Measurements from ENCODE around the gene MEP1A. TPM values are rescaled to one million over a fixed set of nuclear protein-coding genes. Genes with fewer than 3 reads are reported as not detected.
A peak's percentile ranks its signal among the peaks of the same experiment; 100 is the strongest.
"Not testable (repeated sequence)": the region's sequence is repeated elsewhere in the genome, so short reads cannot be mapped to it uniquely, and the experiment has no call there.

Gene MEP1A, protein sequence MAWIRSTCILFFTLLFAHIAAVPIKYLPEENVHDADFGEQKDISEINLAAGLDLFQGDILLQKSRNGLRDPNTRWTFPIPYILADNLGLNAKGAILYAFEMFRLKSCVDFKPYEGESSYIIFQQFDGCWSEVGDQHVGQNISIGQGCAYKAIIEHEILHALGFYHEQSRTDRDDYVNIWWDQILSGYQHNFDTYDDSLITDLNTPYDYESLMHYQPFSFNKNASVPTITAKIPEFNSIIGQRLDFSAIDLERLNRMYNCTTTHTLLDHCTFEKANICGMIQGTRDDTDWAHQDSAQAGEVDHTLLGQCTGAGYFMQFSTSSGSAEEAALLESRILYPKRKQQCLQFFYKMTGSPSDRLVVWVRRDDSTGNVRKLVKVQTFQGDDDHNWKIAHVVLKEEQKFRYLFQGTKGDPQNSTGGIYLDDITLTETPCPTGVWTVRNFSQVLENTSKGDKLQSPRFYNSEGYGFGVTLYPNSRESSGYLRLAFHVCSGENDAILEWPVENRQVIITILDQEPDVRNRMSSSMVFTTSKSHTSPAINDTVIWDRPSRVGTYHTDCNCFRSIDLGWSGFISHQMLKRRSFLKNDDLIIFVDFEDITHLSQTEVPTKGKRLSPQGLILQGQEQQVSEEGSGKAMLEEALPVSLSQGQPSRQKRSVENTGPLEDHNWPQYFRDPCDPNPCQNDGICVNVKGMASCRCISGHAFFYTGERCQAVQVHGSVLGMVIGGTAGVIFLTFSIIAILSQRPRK
- total RNA-seq, result under 1 TPM in 1 of 8 experiments, not detected in 7; 0.19 TPM

DNA sequence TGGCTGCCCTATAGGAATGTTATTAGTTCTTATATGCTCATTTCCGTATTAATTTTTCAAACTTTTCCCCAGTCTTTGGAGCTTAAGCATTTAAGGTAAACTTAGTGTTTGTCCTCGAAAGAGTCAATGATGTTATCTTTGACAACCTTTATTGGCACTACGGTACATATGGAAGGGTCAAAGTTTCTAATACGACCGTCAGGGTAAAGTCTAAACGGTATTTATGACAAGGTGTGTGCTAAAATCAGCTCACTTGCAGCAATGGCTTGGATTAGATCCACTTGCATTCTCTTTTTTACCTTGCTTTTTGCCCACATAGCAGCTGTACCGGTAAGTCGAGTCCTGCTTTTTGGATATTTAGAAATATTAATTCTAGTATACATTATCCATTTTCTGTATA is at the start of gene MEP1A:
Gene MEP1A, plus strand, starts transcription at position 252 of the 400 bp plus-strand sequence. Its CDS starts 10 bp downstream, at position 262.
- WGBS, 10 experiments, result 58 to 100% (median 91%) methylated on average over 3 to 8 of the region's 8 CpGs
- in situ Hi-C loops (cut with MboI; ENCODE audit: low pct_unique_long_range_greater_than_20kb in 2 of 9, low sequenced_read_pairs in 9 of 9, unreplicated experiment in 9 of 9), result loop anchor here in 1 of 9 experiments (25.0 kb wide), 1 partner anchor 106 kb away; the partner anchor contains the start of gene TDRD6
- no peak for ATAC-seq (replicated peaks in 6 of 8)
- no peak within 1 kb of the TSS for H3K4me3 ChIP-seq
- no peak within 1 kb of the TSS for H3K27ac ChIP-seq
- no peaks in the 10 kb centered on the region for H3K4me1 ChIP-seq (replicated peaks in 1 of 2)

DNA sequence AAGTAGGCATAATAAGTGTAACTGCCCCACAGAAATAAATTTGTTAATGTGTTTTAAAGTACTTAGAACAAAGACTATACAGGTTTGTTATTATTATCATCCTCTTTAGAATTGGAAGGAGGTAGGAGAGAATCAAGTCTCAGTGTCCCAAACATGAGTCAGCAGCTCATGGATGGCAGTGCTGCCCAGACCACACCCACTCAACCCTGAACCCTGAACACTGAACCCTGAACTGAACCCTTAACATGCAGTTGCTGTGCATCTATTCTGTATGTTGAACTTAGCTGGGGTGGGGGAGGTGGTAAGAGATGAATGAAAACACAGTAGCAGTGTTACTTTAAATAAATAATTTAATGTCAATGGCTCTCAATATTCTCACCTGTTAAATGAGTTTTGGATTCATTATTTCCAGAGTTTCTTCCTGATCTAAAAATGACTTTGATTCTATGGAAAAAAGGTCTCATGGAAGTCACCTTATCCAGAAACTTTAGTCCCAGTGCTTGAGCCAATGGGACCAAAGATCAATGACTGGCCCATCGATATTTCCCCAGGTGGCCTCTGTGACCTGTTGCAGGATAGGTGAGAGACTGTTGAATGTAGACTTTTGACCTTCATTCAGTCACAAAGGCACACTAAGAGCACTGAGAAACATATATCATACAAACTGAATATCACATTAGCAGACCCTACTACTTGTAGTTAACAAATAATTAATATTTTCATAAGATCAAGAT is 49.6 kb upstream of the MEP1A start:
- in situ Hi-C loops (cut with MboI; ENCODE audit: low pct_unique_long_range_greater_than_20kb in 2 of 9, low sequenced_read_pairs in 9 of 9, unreplicated experiment in 9 of 9), result no loop called here
- no peak overlapping the region for H3K27ac ChIP-seq
- no peak for ATAC-seq (replicated peaks in 6 of 8)
- WGBS, 10 experiments, result 0 to 100% (median 80%) methylated on average over 1 of the region's 1 CpG; no CpG with 5 or more reads in 3 of the 10 experiments
- H3K4me3 ChIP-seq, result no peak overlapping the region
- no peaks in the 10 kb centered on the region for H3K4me1 ChIP-seq (replicated peaks in 1 of 2)

DNA sequence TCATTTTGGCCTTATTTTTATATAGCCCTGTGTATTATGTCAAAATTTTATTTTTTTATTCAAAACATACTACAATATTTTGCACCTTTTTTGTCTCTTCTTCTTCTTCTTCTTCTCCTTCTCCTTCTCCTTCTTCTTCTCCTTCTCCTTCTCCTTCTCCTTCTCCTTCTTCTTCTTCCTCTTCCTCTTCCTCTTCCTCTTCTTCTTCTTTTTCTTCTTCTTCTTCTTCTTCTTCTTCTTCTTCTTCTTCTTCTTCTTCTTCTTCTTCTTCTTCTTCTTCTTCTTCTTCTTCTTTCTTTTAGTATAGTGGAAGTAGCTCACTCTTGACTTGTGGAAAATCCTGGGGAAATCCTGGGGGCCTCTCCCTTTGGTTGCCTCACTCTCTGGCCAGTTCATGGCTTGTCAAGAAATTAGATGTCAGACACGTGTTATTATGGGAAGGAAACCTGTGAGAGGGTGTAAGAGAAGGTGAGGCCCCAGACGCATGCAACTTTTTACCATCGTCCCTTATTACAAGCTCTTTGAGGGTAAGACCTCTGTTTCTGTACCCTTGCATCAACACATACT is 48.9 kb upstream of the MEP1A start:
- ATAC-seq (replicated peaks in 6 of 8); H3K27ac ChIP-seq; H3K4me1 ChIP-seq (replicated peaks in 1 of 2); H3K4me3 ChIP-seq; in situ Hi-C loops (cut with MboI; ENCODE audit: low pct_unique_long_range_greater_than_20kb in 2 of 9, low sequenced_read_pairs in 9 of 9, unreplicated experiment in 9 of 9): not testable (repeated sequence)
- WGBS, 10 experiments, result 10 to 100% (median 65%) methylated on average over 1 to 3 of the region's 3 CpGs; no CpG with 5 or more reads in 3 of the 10 experiments

- no peak for ATAC-seq (replicated peaks in 6 of 8)
- in situ Hi-C loops (cut with MboI; ENCODE audit: low pct_unique_long_range_greater_than_20kb in 2 of 9, low sequenced_read_pairs in 9 of 9, unreplicated experiment in 9 of 9), result no loop called here
- 5 to 90% (median 55%) methylated on average over 1 to 2 of the region's 2 CpGs; no CpG with 5 or more reads in 1 of the 10 experiments for WGBS, 10 experiments
- Histone ChIP-seq H3K4me1 (replicated peaks in 1 of 2) (no peaks in the 10 kb centered on the region), H3K27ac (no peak overlapping the region), H3K4me3 (no peak overlapping the region)
Measured at GRCh38 chr6:46745973-46746372, 47.2 kb upstream of the MEP1A start.

- 0 to 80% (median 27%) methylated on average over 1 of the region's 1 CpG; no CpG with 5 or more reads in 2 of the 10 experiments for WGBS, 10 experiments
- in situ Hi-C loops (cut with MboI; ENCODE audit: low pct_unique_long_range_greater_than_20kb in 2 of 9, low sequenced_read_pairs in 9 of 9, unreplicated experiment in 9 of 9), result no loop called here
Measured at GRCh38 chr6:46746696-46747095, 46.5 kb upstream of the MEP1A start, which contains the start of gene ANKRD66. ANKRD66 (plus strand) TSS chr6:46746933; CDS start chr6:46751949, 5,016 bp downstream.

DNA sequence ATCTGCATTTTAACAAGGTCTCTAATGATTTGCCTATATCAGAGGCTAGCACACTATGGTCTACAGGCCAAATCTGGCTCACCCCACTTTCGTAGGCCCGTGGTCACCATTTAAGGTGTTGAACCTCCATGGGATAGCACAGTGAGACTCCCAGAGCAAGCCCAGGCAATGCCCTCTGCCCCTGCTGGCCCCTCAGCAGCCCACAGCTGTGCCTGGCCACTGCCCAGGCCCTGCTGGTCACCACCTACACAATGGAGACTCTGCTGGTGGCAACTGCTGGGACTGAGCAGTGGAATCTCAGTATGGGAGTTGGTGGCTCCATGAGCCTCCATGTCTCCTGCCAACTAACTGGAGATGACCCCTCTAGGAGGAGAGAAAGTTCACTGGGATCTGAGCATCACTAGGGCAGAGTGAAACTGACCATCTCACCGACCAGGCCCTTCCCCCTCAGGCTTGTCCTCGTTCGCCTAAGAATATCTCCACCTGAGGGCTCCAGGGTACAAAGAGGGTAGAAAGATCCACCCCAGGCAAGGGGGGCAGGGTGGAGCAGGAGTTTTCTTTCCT is 44.2 kb upstream of the MEP1A start:
- WGBS, 10 experiments, result 17 to 100% (median 73%) methylated on average over 1 to 3 of the region's 5 CpGs; no CpG with 5 or more reads in 4 of the 10 experiments
- in situ Hi-C loops (cut with MboI; ENCODE audit: low pct_unique_long_range_greater_than_20kb in 2 of 9, low sequenced_read_pairs in 9 of 9, unreplicated experiment in 9 of 9), result no loop called here
- Histone ChIP-seq H3K27ac (no peak overlapping the region), H3K4me1 (replicated peaks in 1 of 2) (no peaks in the 10 kb centered on the region), H3K4me3 (no peak overlapping the region)
- ATAC-seq (replicated peaks in 6 of 8), result no peak

More at GRCh38 chr6:46746696-46747095, 46.5 kb upstream of the MEP1A start, which contains the start of gene ANKRD66:
- H3K4me1 ChIP-seq (replicated peaks in 1 of 2), result no peaks in the 10 kb centered on the region
- H3K27ac ChIP-seq, result no peak within 1 kb of the TSS
- no peak within 1 kb of the TSS for H3K4me3 ChIP-seq
- ATAC-seq (replicated peaks in 6 of 8), result peak in 4 of 8 experiments; percentile 59 to 82 (median 78)

DNA sequence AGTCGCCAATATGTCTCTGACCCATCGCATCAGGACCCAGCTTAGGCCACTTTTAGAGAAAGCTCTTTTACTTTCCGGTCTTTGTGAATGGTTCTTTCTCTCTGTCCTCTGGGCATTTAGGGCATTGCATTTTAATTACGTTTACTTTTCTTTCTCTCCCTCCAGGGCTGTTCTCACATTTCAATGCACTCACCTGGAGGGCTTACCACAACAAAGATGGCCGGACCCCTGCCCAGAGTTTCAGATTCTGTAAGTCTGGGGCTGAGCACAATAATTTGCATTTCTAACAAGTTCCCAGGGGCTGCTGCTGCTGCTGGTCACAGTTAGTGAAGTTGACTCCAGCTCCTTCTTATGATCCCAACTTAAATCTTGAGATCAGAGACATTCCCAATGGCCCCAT is 43.5 kb upstream of the MEP1A start:
- WGBS, 10 experiments, result 17 to 76% (median 67%) methylated on average over 1 to 5 of the region's 5 CpGs; no CpG with 5 or more reads in 1 of the 10 experiments
- ATAC-seq (replicated peaks in 6 of 8), result no peak
- in situ Hi-C loops (cut with MboI; ENCODE audit: low pct_unique_long_range_greater_than_20kb in 2 of 9, low sequenced_read_pairs in 9 of 9, unreplicated experiment in 9 of 9), result no loop called here
- no peak overlapping the region for H3K4me3 ChIP-seq
- H3K27ac ChIP-seq, result no peak overlapping the region
- no peaks in the 10 kb centered on the region for H3K4me1 ChIP-seq (replicated peaks in 1 of 2)

DNA sequence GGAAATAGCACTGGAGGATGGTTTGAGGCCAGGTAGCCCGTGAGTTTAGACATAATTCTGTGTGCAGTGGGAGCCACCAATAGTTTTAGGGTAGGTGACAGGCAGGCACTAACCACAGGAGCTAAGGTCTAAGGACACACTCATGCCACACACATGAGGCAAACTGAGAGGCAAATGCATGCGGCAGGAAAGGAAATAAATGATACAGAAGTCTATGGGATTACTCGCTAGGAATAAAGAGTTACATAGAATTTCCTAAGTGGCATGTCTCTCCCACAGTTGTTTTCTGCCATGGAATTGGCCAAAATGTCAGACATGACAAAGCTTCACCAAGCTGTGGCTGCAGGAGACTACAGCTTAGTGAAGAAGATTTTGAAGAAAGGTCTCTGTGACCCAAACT is 41.5 kb upstream of the MEP1A start:
- H3K4me1 ChIP-seq (replicated peaks in 1 of 2), result no peaks in the 10 kb centered on the region
- in situ Hi-C loops (cut with MboI; ENCODE audit: low pct_unique_long_range_greater_than_20kb in 2 of 9, low sequenced_read_pairs in 9 of 9, unreplicated experiment in 9 of 9), result no loop called here
- ATAC-seq (replicated peaks in 6 of 8), result no peak
- WGBS, 10 experiments, result 35 to 100% (median 72%) methylated on average over 1 to 3 of the region's 3 CpGs; no CpG with 5 or more reads in 2 of the 10 experiments
- no peak overlapping the region for H3K27ac ChIP-seq
- no peak overlapping the region for H3K4me3 ChIP-seq

GRCh38 chr6:46755865-46756264 is 37.3 kb upstream of the MEP1A start:
- Histone ChIP-seq H3K27ac (no peak overlapping the region), H3K4me1 (replicated peaks in 1 of 2) (no peaks in the 10 kb centered on the region), H3K4me3 (no peak overlapping the region)
- 0 to 63% (median 15%) methylated on average over 1 of the region's 1 CpG; no CpG with 5 or more reads in 3 of the 10 experiments for WGBS, 10 experiments
- ATAC-seq (replicated peaks in 6 of 8), result peak in 1 of 8 experiments; percentile 37
- in situ Hi-C loops (cut with MboI; ENCODE audit: low pct_unique_long_range_greater_than_20kb in 2 of 9, low sequenced_read_pairs in 9 of 9, unreplicated experiment in 9 of 9), result no loop called here

GRCh38 chr6:46756469-46757213 is 36.5 kb upstream of the MEP1A start:
- WGBS, 10 experiments, result 26 to 91% (median 72%) methylated on average over 3 to 7 of the region's 7 CpGs
- Histone ChIP-seq H3K27ac (no peak overlapping the region), H3K4me3 (no peak overlapping the region), H3K4me1 (replicated peaks in 1 of 2) (no peaks in the 10 kb centered on the region)
- ATAC-seq (replicated peaks in 6 of 8), result peak; percentile 44 to 85 (median 67)
- in situ Hi-C loops (cut with MboI; ENCODE audit: low pct_unique_long_range_greater_than_20kb in 2 of 9, low sequenced_read_pairs in 9 of 9, unreplicated experiment in 9 of 9), result no loop called here

GRCh38 chr6:46757214-46757596 is 36.0 kb upstream of the MEP1A start:
- 38 to 89% (median 68%) methylated on average over 1 to 2 of the region's 2 CpGs; no CpG with 5 or more reads in 2 of the 10 experiments for WGBS, 10 experiments
- Histone ChIP-seq H3K4me3 (no peak overlapping the region), H3K27ac (no peak overlapping the region), H3K4me1 (replicated peaks in 1 of 2) (no peaks in the 10 kb centered on the region)
- ATAC-seq (replicated peaks in 6 of 8), result peak; percentile 58 to 92 (median 76)
- in situ Hi-C loops (cut with MboI; ENCODE audit: low pct_unique_long_range_greater_than_20kb in 2 of 9, low sequenced_read_pairs in 9 of 9, unreplicated experiment in 9 of 9), result no loop called here
